H9 (cell line): ENCODE data around the gene EDIL3. TPM values are rescaled to one million over a fixed set of nuclear protein-coding genes. Genes with fewer than 3 reads are reported as not detected.

Source experiments
- DNase-seq: peaks from one replicate; pipeline ENCODE4 v3.0.0-alpha.2; 2017
- H2AFZ ChIP-seq: one replicate; pipeline ENCODE4 v1.6.1; 2013; ENCODE audit warnings: mild to moderate bottlenecking, low read length, control low read depth, moderate library complexity
- H2AK5ac ChIP-seq: 2 replicates; pipeline ENCODE4 v1.6.1; 2013; ENCODE audit warnings: low read length, control low read depth, mixed read lengths; ENCODE audit not compliant: insufficient read length
- H2BK120ac ChIP-seq: one replicate; pipeline ENCODE4 v1.6.1; 2013; ENCODE audit warnings: low read depth, mild to moderate bottlenecking, low read length, control low read depth, inconsistent platforms; ENCODE audit not compliant: poor library complexity, severe bottlenecking
- H2BK12ac ChIP-seq: 2 replicates; pipeline ENCODE4 v1.6.1; 2013; ENCODE audit warnings: low read length, control low read depth, mixed read lengths, low read depth; ENCODE audit not compliant: insufficient read length
- H2BK15ac ChIP-seq: 2 replicates; pipeline ENCODE4 v1.6.1; 2013; ENCODE audit warnings: low read depth, low read length, control low read depth
- H2BK20ac ChIP-seq: one replicate; pipeline ENCODE4 v1.6.1; 2013; ENCODE audit warnings: low read depth, mild to moderate bottlenecking, low read length, control low read depth, inconsistent platforms; ENCODE audit not compliant: poor library complexity, severe bottlenecking
- H2BK5ac ChIP-seq: 2 replicates; pipeline ENCODE4 v1.6.1; 2013; ENCODE audit warnings: low read length, control low read depth, mixed read lengths; ENCODE audit not compliant: insufficient read length
- H3K14ac ChIP-seq: 2 replicates; pipeline ENCODE4 v1.6.1; 2013; ENCODE audit warnings: low read length, control low read depth; ENCODE audit not compliant: insufficient read depth
- H3K18ac ChIP-seq: 2 replicates; pipeline ENCODE4 v1.6.1; 2013; ENCODE audit warnings: low read depth, mild to moderate bottlenecking, mixed read lengths, low read length, control low read depth; ENCODE audit not compliant: insufficient read length
- H3K23ac ChIP-seq: 2 replicates; pipeline ENCODE4 v1.6.1; 2013; ENCODE audit warnings: low read length, control low read depth, mixed read lengths, low read depth; ENCODE audit not compliant: insufficient read length
- H3K23me2 ChIP-seq: 2 replicates; pipeline ENCODE4 v1.6.1; 2013; ENCODE audit warnings: low read depth, mild to moderate bottlenecking, mixed read lengths, low read length, control low read depth; ENCODE audit not compliant: insufficient read length, poor library complexity, severe bottlenecking
- H3K27ac ChIP-seq: 2 replicates; pipeline ENCODE4 v1.5.1; 2013; ENCODE audit warnings: low read length, control low read depth, mixed read lengths, low read depth; ENCODE audit not compliant: insufficient read length
- H3K27me3 ChIP-seq: 2 replicates; pipeline ENCODE4 v1.6.1; 2013; ENCODE audit warnings: low read length, control low read depth, inconsistent platforms; ENCODE audit not compliant: insufficient read depth
- H3K4ac ChIP-seq: 2 replicates; pipeline ENCODE4 v1.6.1; 2013; ENCODE audit warnings: low read depth, mild to moderate bottlenecking, control low read depth, inconsistent platforms, low read length, moderate library complexity
- H3K4me1 ChIP-seq: 2 replicates; pipeline ENCODE4 v1.6.1; 2013; ENCODE audit warnings: low read length, control low read depth, inconsistent platforms; ENCODE audit not compliant: insufficient read depth
- H3K4me2 ChIP-seq: 2 replicates; pipeline ENCODE4 v1.6.1; 2013; ENCODE audit warnings: low read length, control low read depth, mixed read lengths; ENCODE audit not compliant: insufficient read length, insufficient read depth
- H3K56ac ChIP-seq: 2 replicates; pipeline ENCODE4 v1.6.1; 2013; ENCODE audit warnings: low read depth, mild to moderate bottlenecking, mixed read lengths, low read length, control low read depth; ENCODE audit not compliant: insufficient read length
- H3K79me1 ChIP-seq: 2 replicates; pipeline ENCODE4 v1.6.1; 2013; ENCODE audit warnings: low read depth, mild to moderate bottlenecking, moderate library complexity, low read length, control low read depth, inconsistent platforms; ENCODE audit not compliant: insufficient read depth, poor library complexity, severe bottlenecking
- H3K79me2 ChIP-seq: 2 replicates; pipeline ENCODE4 v1.6.1; 2013; ENCODE audit warnings: low read length, control low read depth, inconsistent platforms; ENCODE audit not compliant: insufficient read depth
- H3K9ac ChIP-seq: 2 replicates; pipeline ENCODE4 v1.6.1; 2013; ENCODE audit warnings: low read length, control low read depth, mixed read lengths; ENCODE audit not compliant: insufficient read length; ENCODE audit errors: extremely low read depth
- H3K9me3 ChIP-seq: one replicate; pipeline ENCODE4 v1.6.1; 2013; ENCODE audit warnings: low read depth, low read length, inconsistent platforms; ENCODE audit not compliant: control insufficient read depth
- H3T11ph ChIP-seq: one replicate; pipeline ENCODE4 v1.6.1; 2013; ENCODE audit warnings: mild to moderate bottlenecking, low read length, control low read depth, inconsistent platforms
- H4K20me1 ChIP-seq: one replicate; pipeline ENCODE4 v1.6.1; 2013; ENCODE audit not compliant: control insufficient read depth, insufficient read length, insufficient read depth
- H4K5ac ChIP-seq: 2 replicates; pipeline ENCODE4 v1.6.1; 2013; ENCODE audit warnings: low read depth, mild to moderate bottlenecking, mixed read lengths, low read length, control low read depth; ENCODE audit not compliant: insufficient read length
- H4K8ac ChIP-seq: replicated peaks from 2 replicates; pipeline ENCODE4 v1.6.1; 2013; ENCODE audit warnings: low read length, control low read depth, mixed read lengths, low read depth; ENCODE audit not compliant: insufficient read length
- H4K91ac ChIP-seq: 2 replicates; pipeline ENCODE4 v1.6.1; 2013; ENCODE audit warnings: low read depth, mild to moderate bottlenecking, moderate library complexity, mixed read lengths, low read length, control low read depth; ENCODE audit not compliant: insufficient read length
- H3K27ac Mint-ChIP-seq, 3 experiments: 2 replicates in 2 of 3; 3 replicates in 1 of 3; pipeline ENCODE4 v1.8.0; 2020 to 2021; ENCODE audit warnings: mixed read lengths in 3 of 3, mild to moderate bottlenecking in 1 of 3, moderate library complexity in 1 of 3
- H3K27me3 Mint-ChIP-seq: 2 replicates; pipeline ENCODE4 v1.8.0; 2021; ENCODE audit warnings: low read depth, mild to moderate bottlenecking, moderate library complexity, mixed read lengths
- H3K36me3 Mint-ChIP-seq, 3 experiments: 2 replicates in 2 of 3; 3 replicates in 1 of 3; pipeline ENCODE4 v1.8.0; 2020 to 2021; ENCODE audit warnings: low read depth in 3 of 3, mixed read lengths in 3 of 3; ENCODE audit not compliant: insufficient read depth in 1 of 3
- H3K4me1 Mint-ChIP-seq, 2 experiments: 2 replicates each; pipeline ENCODE4 v1.8.0; 2020; ENCODE audit warnings: mixed read lengths in 2 of 2
- H3K4me3 Mint-ChIP-seq, 2 experiments: 2 replicates in 1 of 2; 3 replicates in 1 of 2; pipeline ENCODE4 v1.8.0; 2020 to 2021; ENCODE audit warnings: mild to moderate bottlenecking in 2 of 2, mixed read lengths in 2 of 2, moderate library complexity in 1 of 2
- H3K9me3 Mint-ChIP-seq, 2 experiments: 2 replicates in 1 of 2; 3 replicates in 1 of 2; pipeline ENCODE4 v1.8.0; 2020; ENCODE audit warnings: mild to moderate bottlenecking in 2 of 2, mixed read lengths in 2 of 2, moderate library complexity in 1 of 2
- total RNA-seq: library from RNA; stranded (reverse); gene quantifications from 2 replicates; pipeline ENCODE4 v1.2.1, GENCODE V29; 2021
- TF ChIP-seq, protein P1 (sequence below): fragments of 200-600 bp; sonication (generic); conservative IDR thresholded peaks from 3 replicates; pipeline ENCODE4 v1.8.0; 2021; ENCODE audit warnings: antibody characterized with exemption, mild to moderate bottlenecking

Gene EDIL3
- total RNA-seq, 1 experiment from 2014 or later = 61.9 TPM

DNA sequence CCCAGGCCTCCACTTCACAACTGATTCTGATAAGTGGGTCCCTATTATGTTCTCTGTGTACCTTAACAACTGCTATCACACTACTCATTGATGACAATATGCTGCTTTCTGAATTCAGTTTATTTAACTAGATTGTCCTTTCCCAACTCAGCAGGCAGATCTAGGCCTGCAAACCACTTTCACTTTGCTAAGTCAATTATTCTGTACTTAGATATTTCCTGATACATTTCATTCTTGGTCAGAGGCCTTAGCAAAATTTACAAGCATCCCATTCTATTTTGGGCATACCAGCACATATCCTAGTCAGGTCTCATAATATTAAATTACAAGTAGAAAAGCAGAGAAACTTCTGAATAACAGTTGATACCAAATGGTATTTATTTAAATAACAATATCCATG lies 428.3 kb downstream of the EDIL3 start:
- no peak overlapping the region; a peak in 1 of 7 replicates for H3K27ac Mint-ChIP-seq

More for the DNA sequence above, 428.3 kb downstream of the EDIL3 start:
- Mint-ChIP-seq H3K4me3 (no peak overlapping the region), H3K27me3 (no peaks in the 10 kb centered on the region), H3K4me1 (peaks cover 6% of the 10 kb centered on the region in 2 experiments), H3K36me3 (no peaks in the 10 kb centered on the region), H3K9me3 (no peaks in the 10 kb centered on the region)
- H3K23me2 ChIP-seq = no peaks in the 10 kb centered on the region
- no peak overlapping the region for H2AFZ ChIP-seq
- no peak overlapping the region for H2BK12ac ChIP-seq
- no peaks in the 10 kb centered on the region for H3K79me1 ChIP-seq
- H4K20me1 ChIP-seq = no peaks in the 10 kb centered on the region
- no peak overlapping the region for H3K14ac ChIP-seq
- H2BK20ac ChIP-seq = no peak overlapping the region
- H3K9me3 ChIP-seq = no peaks in the 10 kb centered on the region
- H3K27me3 ChIP-seq = no peaks in the 10 kb centered on the region
- H4K91ac ChIP-seq = no peak overlapping the region
- no peak overlapping the region for H2BK120ac ChIP-seq
- no peak overlapping the region for H4K8ac ChIP-seq
- H3K4me2 ChIP-seq = no peak overlapping the region
- no peak overlapping the region for H3K23ac ChIP-seq
- no peak for DNase-seq
- no peak overlapping the region for H3K18ac ChIP-seq
- H3T11ph ChIP-seq = no peak overlapping the region
- no peaks in the 10 kb centered on the region for H3K4me1 ChIP-seq
- TF ChIP-seq, protein P1, sequence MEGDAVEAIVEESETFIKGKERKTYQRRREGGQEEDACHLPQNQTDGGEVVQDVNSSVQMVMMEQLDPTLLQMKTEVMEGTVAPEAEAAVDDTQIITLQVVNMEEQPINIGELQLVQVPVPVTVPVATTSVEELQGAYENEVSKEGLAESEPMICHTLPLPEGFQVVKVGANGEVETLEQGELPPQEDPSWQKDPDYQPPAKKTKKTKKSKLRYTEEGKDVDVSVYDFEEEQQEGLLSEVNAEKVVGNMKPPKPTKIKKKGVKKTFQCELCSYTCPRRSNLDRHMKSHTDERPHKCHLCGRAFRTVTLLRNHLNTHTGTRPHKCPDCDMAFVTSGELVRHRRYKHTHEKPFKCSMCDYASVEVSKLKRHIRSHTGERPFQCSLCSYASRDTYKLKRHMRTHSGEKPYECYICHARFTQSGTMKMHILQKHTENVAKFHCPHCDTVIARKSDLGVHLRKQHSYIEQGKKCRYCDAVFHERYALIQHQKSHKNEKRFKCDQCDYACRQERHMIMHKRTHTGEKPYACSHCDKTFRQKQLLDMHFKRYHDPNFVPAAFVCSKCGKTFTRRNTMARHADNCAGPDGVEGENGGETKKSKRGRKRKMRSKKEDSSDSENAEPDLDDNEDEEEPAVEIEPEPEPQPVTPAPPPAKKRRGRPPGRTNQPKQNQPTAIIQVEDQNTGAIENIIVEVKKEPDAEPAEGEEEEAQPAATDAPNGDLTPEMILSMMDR = no peak
- H3K56ac ChIP-seq = no peak overlapping the region
- H3K79me2 ChIP-seq = no peaks in the 10 kb centered on the region
- H3K4ac ChIP-seq = no peak overlapping the region
- H3K27ac ChIP-seq = no peak overlapping the region
- no peak overlapping the region for H2BK15ac ChIP-seq
- H3K9ac ChIP-seq = no peak overlapping the region
- H2BK5ac ChIP-seq = no peak overlapping the region
- H4K5ac ChIP-seq = no peak overlapping the region
- H2AK5ac ChIP-seq = no peak overlapping the region
